ENCODE data around the gene RAET1L.
"Not testable (repeated sequence)": the region's sequence is repeated elsewhere in the genome, so short reads cannot be mapped to it uniquely, and the experiment has no call there.

Gene RAET1L

DNA sequence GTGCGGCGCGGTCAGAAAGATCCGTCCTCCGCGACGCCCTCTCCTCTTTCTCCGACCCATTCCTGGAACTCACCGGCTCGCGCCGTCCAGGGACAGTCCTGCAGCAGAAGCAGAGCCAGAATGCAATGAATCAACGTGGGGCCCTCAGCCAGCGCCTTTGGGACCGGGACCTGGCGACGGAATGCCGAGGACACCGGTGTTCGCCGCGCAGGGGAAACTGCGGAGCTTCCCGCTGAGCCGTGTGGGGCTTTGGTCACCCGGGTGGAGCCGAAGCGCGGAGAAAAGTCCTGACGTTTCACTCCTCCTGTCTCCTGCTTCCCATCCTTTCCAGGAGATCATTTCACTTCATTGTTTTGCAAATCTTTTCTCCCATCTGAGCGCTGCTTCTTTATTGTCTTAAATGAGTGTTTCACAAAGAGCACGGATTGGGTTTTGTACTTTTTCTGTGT is 35.1 kb downstream of the RAET1L start:
- no peak for DNase-seq

DNA sequence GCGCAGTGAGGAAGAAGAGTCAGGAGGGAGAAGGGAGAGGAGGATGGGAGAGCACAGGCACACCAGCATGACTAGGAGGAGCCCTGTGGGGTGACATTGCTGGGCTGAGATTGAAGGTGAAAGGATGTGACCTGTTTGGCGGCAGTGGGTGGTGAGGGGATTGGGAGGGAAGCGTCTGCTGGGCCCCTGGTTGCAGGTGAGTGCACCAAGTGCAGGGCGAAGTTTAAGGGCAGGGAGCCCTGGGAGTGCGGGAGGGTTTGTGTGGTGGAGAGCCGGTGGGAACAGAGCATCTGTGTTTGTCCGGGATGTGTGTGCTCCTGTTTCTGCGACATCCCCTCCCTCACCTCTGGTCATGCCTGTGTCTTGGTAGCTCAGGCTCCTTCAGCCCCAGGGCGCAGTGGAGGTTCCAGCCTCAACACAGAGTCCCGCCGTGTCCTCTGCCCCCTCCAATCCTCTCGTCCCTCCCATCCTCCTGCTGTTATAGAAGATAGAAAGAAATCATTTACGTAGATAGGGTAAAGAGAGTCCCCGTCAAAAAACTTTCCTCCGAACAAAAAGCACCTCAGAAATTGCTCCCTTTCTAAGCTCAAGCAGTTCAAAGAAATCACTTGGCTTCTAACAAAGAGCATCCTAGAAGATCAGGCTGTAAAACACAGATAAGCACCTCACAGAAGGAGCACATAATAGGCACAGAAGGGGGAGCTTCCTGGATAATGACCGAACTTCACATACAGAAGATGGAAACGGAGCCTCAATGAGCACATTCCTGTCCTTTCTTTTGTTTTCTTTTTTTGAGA is 36.6 kb downstream of the RAET1L start:
- DNase-seq = no peak

- no peak for DNase-seq
Measured at GRCh38 chr6:149987602-149988107, 37.7 kb downstream of the RAET1L start.

- no peak for DNase-seq
Measured at GRCh38 chr6:149985481-149985937, 39.8 kb downstream of the RAET1L start.

DNA sequence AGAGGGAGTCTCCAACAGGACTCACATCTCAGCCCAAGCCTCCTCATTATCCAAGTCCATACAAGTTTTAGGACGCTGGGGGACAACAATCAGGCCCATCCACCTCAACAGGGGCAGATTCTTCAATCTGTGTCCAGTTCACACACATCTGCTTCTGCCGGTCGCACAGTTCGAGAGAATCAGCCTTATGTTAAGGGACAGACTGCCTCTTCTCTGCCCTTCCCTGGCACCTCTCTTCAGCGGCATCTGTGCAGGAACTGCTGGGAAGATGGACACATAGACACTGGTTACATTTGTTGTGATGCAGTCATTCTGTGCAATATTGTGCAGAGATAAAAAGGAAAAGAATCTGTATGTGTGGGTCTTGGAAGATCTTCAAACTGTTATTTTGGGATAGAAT is 40.6 kb downstream of the RAET1L start:
- no peak for DNase-seq

DNA sequence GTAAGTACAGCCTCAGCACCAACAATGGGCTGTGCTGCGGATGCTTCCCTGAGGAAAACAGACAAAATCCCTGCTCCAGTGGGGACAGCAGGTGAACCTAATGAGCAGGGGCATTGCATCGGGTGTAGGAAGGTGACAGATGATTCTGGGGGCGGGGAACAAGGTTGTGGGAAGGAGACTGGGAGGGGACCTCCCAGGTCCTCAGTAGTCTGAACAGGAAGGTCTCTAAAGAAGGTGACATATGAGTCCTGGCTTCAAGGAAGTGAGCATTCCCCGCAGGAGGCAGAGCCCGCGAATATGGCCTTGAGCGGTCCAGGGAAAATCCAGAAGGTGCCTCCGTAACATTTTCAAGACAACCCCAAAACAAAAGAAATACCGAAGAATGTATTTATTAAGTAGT is 42.2 kb downstream of the RAET1L start:
- no peak for DNase-seq

- no peak for DNase-seq
Measured at GRCh38 chr6:149979293-149979692, 46.0 kb downstream of the RAET1L start.

- no peak for DNase-seq
Measured at GRCh38 chr6:149978610-149979009, 46.7 kb downstream of the RAET1L start.

GRCh38 chr6:149977221-149977620 is 48.1 kb downstream of the RAET1L start:
- no peak for DNase-seq

DNA sequence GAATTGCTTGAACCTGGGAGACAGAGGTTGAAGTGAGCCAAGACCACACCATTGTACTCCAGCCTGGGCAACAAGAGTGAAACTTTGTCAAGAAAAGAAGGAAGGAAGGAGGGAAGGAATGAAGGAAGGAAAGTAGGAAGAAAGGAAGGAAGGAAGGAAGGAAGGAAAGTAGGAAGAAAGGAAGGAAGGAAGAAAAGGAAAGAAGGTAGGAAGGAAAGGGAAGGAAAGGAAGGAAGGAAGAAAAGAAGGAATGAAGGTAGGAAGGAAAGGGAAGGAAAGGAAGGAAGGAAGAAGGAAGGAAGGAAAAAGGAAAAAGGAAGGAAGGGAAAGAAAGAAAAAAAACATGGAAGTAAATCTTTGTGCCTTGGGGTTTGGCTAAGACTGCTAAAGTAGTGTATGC is 49.9 kb downstream of the RAET1L start:
- DNase-seq = no peak

DNA sequence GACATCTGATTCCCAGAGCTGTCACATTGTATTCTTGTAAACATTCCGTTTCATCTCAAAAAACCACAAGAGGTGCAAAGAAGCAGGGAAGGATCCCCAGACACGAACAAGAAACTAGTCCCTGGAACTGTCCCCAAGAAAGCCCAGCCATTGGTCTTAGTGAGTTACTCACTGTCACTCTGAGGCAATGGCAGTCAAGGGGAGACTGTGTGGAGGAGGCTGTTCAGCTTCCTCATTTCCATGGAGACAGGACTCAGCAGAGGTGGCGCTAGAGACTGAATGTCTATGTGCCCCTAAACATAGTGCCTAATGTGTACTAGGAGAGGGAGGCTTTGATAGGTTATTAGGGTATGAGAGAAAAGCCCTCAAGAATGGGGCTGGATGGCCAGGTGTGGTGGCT is 50.5 kb downstream of the RAET1L start:
- DNase-seq = no peak

DNA sequence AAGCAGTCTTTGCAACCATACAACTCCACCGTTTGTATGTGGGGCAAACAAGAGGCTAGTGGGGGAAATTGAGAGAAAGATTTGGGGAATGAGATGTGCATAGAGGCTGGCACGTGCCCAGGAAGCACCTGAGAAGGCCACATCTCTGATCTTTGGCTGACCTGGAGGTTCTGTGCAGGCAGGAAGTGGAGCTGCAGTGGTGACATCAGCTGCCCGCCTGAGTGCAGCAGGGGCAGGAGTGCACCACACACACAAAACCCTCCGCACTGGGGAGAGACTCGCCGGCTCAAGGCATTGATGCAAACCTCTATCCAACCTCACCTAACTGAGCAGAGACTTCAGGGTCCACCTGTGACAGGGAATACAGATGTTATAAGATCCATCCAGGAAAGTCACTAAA is 50.9 kb downstream of the RAET1L start:
- not testable (repeated sequence) for DNase-seq

DNA sequence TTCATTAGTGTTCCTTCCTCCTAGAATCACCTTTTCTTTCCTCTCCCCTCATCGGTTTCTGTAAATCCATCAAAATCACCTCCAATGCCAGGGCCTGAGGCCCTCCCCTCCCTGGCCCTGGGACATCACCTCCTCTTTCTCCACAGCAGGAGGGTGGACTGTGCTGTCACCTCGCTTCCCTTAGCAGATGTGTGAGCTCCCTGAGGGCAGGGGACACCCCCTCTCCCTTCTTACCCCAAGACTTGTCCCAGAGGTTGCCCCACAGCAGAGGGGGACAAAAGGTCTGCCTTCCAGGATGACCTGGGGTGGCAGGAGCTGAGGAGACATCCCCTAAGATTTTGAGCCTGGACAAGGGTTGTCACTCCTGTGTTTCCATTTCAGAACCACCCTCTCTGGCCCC is 55.7 kb downstream of the RAET1L start:
- DNase-seq = no peak

- not testable (repeated sequence) for DNase-seq
Measured at GRCh38 chr6:149968909-149969308, 56.4 kb downstream of the RAET1L start.

Measured in central memory CD4-positive, alpha-beta T cell (primary cell).